HG02938 (cell line): ENCODE results near the gene SH2D3C.
"Not testable (repeated sequence)": the region's sequence is repeated elsewhere in the genome, so short reads cannot be mapped to it uniquely, and the experiment has no call there.

Experiments
- ATAC-seq: cut with Tn5 transposase; IDR thresholded peaks from one replicate; pipeline ENCODE4 v1.9.1; 2021; ENCODE audit warnings: mild to moderate bottlenecking, moderate library complexity; ENCODE audit not compliant: unreplicated experiment

The SH2D3C gene

DNA sequence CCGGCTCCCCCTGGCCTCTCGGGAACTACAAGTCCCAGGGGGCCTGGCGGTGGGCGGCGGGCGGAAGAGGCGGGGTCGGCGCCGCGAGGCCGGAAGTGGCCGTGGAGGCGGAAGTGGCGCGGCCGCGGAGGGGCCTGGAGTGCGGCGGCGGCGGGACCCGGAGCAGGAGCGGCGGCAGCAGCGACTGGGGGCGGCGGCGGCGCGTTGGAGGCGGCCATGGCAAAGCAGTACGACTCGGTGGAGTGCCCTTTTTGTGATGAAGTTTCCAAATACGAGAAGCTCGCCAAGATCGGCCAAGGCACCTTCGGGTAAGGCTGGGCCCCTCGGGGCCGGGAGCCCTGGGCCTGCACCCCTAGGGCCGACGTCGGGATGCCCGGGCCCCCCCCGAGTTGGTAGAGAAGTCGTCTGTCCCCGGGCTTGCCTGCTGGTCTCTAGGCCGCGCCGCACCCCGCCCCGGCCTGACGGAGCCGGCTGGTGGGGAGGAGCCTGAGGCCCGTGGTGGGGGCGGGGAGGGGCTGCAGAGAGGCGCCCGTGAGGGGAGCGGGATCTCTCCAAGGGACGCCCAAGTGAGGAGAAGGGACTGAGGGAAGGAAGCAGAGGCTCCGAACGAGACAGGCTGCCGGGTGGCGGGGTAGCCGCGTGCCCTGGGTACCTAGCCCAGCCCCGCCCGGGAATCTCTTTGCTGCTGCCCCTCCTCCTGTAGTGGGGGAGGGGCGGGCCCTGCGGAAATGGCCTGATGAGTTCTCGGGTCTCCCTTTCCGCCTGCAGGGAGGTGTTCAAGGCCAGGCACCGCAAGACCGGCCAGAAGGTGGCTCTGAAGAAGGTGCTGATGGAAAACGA is 7.7 kb upstream of the SH2D3C start, which contains the start of gene CDK9:
TSS of gene CDK9 (plus strand) at position 102 of the 840 bp plus-strand sequence. CDS start at position 217, 115 bp downstream.
- ATAC-seq, result peak; percentile 55

DNA sequence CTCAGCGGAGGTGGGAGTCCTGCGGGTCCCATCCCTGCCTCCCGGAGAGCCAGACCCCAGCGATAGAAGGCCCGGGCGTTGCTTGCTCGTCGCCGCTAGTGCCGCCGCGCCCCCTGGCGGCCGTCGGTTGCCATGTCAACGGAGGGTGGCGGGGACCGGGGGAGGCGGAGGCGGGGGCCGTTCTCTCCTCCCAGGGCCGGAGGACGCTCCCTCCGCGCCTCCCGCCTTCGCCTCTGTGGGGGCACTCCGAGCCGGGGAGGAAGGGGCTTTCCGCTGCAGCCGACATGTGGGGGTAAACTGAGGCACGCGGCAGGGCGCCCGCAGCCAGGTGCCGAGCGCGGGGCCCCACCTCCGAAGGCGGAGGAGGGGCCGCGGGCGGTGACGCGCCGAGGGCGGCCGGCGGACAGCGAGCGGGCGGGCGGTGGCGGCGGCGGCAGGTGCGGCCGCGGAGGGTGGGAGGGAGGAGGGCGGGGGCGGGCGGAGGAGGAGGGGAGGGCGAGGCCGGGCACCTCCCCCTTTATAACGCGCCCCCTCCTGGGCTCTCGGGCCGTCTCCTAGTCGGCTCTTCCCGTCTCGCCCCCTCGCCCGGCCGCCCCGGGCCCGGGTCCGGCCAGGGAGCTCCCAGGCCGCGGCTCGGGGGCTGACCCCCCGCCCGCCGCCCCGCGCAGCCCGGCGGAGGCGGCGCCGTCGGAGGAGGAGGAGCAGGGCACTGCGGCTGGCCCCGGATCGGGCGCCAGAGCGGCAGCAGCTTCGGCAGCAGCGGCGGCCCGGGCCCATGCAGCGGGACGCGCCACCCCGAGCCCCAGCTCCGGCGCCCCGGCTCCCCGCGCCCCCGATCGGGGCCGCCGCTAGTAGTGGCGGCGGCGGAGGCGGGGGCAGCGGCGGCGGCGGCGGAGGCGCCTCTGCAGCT is 6.8 kb upstream of the SH2D3C start:
- peak; percentile 37 for ATAC-seq

DNA sequence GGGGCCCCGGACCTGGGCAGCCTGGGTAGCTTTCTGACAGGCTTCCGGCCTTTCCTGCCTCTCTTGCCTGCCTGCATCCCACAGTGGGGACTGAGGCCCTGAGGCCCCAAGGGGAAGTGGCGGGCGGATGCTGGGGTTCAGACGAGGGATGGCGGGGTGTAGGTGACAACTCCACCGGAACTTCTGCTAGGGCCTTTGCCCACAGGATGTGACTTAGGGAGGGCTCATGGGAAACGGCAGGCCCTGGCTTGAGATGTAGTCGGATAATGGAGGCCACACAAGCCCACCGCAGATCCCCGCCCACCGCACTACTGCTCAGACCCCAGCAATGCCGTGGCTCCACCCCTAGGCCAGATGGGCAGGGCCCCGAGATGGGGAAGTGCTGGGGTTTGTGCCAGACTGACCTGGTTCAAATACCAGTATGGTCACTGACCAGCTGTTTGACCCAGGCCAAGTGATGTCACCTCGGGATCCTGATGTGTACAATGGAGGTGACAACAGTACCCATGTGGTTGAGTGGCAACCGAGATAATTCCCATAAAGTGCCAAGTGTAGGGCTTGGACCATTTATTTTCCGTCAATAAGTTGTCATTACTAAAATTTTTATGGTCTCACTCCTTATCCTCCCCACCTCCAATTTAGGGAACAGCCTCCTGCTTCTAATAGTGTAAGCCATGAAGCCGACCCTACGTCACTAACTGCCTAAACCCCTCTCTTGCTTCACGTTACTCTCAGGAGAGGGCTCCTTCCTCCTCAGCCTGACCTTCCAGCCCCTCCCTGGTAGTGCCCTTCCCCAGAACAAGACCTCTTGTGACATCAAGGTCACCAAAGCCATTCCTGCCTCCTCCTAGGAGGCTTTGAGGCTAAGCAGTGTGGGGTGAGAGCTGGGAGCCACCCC is 4.9 kb upstream of the SH2D3C start:
- ATAC-seq, result no peak

DNA sequence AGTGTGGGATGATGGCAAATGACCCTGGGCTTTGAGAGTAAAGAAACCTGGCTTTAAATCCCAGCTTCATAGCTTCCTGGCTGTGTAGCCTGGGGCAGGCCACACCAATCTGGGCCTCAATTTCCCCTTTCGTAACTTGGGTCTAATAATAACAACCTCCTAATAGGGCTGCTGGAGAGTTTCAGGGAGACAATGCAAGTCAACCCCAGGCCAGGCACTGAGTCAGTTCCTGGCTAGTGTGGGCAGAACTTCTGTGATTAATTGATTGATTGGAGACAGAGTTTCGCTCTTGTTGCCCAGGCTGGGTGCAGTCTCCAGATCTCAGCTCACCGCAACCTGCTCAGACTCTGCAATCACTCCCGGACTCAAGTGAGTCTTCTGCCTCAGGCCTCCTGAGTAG is 3.3 kb upstream of the SH2D3C start:
- ATAC-seq, result no peak

DNA sequence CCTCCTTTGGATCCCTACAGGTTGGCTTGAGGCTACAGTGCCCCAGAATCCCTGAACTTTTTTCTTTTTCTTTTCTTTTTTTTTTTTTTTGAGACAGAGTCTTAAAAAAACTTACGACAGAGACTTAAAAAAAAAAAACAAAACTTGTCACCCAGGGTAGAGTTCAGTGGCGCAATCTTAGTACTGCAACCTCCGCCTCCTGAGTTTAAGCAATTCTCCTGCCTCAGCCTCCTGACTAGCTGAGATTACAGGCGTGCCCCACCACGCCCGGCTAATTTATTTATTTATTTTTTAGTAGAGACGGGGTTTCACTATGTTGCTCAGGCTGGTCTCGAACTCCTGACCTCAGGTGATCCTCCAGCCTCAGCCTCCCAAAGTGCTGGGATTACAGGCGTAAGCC is 2.4 kb upstream of the SH2D3C start:
- ATAC-seq, result not testable (repeated sequence)

DNA sequence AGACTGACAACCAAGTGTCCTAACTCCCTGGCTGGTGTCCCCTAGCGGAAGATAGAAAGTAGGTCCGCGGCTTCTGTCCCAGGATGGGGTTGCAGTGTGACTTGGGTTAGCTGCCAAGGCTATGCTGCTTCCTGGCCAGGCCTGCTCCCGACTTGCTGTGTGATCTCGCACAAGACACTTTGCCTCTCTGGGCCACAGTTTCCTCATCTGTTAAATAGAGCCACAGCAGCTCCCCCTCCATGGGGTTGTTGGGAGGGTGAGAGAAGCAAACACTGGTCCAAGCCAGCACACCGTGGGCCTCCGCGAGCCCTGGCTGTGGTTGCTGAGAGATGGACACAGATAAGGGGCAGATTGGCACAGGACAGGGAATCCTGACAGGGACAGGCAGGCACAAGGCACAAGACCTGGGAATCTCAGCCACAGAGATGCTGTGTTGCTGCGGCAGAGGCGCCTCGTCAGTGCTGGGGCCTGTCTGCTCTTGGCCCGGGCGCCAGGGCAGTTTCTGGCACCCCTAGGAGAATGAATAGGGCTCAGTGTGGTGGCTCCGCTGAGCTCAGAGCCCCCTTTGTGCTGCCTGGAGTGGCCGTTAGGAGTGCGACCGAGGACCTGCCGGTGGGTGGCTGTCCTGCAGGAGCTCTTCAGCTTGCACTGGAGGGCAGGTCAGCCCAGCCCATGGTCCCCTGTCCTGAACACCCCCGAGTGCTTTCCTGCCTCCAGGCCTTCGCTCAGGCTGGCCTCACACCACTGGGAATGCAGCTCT is 1.8 kb upstream of the SH2D3C start:
- ATAC-seq, result no peak

DNA sequence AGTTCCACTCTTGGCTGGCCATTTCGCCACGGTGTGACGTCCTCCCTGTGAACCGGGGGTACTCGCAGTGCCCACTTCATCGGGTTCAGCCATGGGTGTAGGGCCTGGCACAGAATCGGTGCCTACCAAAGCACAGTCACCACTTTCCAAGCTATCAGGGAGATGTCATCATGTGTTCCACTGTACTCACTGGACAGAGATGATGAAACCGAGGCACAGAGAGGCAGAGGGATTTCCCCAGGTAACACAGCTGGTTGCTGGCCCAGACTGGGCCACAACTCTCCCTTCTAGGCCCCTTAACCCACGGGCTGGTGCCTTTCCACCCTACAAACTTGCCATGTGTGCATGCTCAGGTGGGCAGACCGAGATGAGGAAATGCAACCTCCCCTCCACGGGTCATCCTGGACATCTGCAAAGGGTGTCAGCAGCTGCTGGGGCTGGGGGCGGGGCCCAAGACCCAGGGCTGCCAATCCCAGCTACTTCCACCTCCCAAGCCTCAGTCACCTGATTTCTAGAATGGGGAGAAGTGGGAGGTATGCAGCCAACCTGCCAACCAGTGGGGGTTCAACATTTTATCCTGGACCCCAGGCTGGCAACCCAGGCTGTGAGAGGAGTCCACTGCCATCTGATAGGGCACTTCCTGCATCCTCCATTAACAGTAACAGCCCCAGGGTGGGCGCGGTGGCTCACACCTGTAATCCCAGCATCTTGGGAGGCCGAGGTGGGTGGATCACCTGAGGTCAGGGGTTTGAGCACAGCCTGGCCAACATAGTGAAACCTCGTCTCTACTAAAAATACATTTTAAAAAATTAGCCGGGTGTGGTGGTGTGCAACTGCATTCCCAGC is 893 bp upstream of the SH2D3C start:
- ATAC-seq, result peak; percentile 35

DNA sequence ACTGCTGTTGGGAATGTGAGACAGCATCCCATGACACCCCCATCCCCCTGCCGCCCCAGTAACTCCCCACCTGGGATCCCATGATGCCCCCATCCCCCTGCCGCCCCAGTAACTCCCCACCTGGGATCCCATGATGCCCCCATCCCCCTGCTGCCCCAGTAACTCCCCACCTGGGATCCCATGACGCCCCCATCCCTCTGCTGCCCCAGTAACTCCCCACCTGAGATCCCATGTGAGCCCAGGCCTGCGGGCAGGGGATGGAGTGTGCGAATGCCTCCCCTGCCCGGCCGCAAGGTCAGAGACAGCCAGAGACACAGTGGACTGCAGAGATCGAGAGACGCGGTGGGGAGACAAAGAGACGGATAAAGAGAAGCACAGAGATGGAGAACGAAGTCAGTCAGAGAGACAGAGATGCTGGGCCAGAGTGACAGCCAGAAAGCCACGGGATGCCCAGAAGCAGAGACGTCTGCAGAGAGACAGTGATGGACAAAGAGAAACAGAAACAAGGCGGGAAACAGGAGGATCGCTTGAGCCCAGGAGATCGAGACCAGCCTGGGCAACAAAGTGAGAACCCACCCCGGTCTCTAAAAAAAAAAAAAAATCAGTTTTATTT is 992 bp downstream of the SH2D3C start:
- no peak for ATAC-seq

DNA sequence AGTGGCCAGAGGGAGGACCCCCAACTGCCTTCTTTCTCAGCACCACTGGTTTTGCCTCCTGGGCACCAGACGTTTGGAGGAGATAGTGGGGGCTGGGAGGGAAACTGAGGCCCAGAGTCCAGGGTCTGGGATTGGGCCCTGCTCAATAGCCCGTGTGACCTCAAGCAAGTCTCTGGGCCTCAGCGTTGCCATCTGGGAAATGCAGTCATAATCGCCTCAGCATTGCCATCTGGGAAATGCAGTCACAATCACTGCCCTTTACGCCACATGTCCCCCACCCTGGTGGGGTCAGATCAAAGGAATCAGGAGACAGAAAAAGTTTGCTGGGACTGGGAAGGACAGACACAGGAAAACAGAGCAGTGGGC is 1.6 kb downstream of the SH2D3C start:
- no peak for ATAC-seq

DNA sequence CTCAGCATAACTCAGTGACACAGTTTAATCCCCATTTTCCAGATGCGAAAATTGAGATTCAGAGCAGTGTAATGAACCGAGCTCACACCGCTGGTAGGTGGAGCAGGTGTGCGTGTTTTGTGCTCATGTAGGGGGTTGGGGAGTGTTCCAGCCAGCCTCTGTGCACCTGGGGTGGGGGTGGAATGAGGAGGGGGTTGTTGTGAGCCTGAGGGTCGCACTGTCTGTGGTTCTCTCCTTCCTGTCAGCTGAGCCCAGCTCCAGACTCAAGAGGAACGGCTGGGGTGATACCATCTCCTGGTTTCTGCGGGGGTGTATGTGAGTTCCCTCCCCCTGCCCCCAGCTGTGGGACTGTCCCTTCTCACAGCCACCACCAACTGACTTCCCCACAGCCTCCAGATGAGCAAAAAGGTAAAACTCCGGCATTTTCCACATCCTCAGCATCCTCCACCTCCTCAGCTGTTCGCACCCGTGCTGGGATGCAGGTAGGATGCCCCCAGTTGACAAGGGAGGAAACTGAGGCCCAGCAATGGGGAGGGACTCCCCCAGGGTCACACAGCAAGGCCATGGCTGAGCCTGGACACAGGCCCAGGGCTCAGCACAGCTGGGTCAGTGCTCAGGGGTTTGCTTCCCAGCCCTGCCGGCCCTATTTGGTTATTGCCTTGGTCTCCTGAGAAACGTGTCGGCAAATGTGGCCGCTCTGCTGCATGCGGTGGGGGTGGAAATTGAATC is 2.1 kb downstream of the SH2D3C start:
- ATAC-seq, result no peak

DNA sequence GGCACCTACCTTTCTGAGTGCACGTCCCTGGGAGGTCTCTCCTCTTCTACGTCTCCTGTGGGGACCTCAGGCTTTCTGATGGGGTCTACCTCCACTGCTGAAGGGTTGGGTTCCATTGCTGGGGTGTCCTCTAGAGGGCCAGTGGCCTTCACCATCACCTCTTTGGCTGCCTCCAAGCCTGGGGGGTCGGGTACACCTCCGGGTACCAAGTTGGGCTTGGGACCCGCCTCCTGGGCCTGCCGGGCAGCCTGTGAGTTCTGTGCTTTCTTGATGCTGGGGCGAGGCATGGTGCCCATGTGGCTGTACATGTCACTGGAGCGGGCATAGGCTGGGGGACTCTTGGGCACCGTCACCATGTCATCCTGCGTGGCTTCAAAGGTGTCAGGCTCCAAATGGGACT is 4.5 kb downstream of the SH2D3C start:
- no peak for ATAC-seq

DNA sequence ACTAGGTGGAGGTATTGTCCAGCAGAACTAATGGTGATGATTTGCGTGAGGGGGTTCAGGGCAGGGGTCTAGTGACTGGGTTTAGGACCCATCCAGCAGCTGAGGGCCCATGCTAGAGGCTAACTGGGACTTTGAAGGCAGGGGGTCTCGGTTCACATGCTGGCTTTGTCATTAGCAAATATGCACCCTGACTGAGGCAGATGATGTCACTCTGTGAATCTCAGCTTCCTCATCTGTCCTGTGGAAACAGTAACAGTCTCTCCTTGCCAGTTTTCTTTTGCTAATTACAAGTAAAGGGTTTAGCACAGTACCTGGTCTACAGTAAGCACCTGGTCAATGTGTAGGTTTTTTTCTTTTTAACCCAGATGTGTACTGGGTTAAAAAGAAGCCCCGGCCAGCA is 5.2 kb downstream of the SH2D3C start:
- no peak for ATAC-seq

DNA sequence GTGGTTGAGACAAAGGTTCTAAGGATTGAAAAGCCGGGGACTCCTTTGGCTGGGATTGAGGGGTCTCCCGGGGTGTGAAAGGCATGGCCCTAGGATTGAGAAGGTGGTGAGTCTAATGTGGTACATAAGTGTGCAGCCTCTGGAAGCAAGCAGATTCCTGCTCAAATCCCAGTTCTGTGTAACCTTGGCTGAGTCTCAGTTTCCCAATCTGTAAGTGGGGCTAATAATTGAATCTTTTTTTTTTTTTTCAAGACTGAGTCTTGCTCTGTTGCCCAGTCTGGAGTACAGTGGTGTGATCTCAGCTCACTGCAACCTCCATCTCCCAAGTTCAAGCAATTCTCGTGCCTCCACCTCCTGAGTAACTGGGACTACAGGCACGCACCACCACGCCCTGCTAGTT is 5.9 kb downstream of the SH2D3C start:
- no peak for ATAC-seq

DNA sequence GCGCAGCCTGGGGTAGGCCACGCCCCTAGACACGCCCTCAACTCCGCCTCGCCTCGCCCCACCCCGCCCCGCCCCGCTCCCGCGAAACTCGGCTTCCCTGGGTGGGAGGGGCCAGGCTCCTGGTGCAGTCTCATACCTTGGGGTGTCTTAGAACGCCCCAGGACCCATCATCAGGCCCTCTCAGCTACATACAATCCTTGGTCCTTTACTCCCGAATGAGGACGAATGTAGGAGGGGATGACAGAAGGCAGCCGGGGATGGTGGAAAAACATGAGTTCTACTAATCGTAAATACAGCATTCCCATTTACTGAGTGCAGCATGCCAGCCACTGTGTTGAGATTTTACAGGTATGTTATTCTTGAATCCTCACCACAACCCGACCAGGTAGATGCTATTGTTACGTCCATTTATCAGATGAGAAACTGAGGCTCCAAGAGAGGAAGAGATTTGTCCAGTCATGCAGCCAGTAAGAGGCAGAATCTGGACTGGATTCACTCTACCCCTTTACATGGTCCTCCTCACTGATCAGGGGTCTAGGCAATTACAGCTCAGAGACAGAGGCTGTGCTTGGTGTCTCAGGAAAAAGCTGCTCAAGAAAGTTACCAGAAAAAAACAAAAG is 6.8 kb downstream of the SH2D3C start:
- ATAC-seq, result no peak

DNA sequence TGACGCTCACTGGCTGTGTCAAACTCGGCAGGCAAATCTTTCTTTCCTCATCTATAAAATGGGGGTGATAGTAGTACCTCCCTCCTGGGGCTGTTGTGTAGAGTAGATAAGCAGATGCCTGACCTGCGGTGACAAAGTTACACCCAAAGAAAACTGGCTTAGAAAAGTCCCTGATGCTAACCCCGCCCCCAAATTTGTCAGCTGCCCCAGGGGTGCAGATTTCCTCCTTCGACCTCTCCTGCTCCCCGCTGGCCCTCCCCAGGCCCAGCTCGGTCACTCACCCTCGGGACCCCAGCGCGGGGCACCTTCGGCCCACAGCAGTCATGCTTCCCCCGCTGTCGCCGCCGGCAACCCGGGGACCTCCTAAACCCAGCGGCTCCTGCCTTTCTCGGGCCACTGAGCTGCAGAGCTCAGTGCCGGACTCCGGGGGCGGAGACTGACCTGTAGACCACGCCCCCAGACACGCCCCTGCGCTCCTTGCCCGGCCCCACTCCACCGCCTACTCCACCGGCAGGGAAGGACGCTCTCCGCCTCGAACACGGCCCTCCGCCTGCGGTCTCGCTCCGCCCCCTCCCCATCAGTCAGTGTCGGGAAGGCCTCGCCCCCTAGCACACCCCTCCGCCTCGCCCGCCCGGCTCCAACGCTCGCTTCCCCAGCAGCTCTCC is 7.4 kb downstream of the SH2D3C start:
- peak; percentile 77 for ATAC-seq

DNA sequence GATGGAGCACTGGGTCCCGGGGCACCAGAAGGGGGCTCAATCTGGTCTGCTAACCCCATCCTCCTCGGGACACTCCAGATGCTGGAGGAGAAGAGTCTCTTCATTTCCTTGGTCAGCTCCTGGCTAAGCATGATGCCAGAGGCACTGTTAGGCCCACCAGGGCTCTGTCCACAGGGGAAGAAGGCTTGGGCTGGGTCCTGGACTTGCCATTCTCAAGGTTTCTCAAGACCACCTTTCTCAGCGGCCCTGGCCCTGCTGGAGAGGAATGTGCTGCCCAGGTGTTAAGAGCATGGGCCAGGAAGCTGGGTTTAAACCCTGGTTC is 7.9 kb downstream of the SH2D3C start:
- ATAC-seq, result no peak

DNA sequence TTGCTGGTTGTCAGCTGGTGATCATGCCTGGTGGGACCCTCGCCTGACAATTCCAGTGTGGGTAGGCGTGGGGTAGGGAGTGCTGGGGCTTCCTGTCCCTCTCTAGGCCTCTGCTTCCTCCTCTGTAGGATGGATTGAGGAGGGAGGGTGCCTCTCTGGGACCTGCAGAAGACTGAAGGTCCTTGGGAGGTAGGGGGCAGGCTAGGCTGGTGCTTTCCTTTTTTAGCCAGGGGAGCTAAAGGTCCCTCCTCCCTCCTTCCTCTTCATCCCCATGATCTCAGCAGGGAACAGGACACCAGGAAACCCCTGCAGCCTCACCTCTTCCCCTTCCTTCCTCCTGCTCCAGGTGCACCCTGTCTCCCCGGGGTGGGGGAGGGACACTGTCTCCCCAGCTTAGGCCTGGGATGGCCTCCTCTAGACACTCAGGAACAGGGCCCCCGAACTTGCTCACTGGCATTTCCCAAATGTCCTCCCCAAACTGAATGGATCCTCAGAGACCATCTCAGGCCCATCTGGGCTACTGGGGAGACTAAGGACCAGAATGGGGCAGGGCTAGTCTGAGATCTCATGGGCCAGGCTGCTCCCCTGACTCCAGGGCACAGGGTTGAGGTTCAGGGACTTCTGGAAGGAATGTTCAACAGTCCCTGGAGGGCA is 8.4 kb downstream of the SH2D3C start:
- no peak for ATAC-seq
